Natural killer cell (primary cell): ENCODE results near the gene CTNNA3. TPM values are rescaled to one million over a fixed set of nuclear protein-coding genes. Genes with fewer than 3 reads are reported as not detected.

Source experiments
- ATAC-seq, 3 donors: fragments of 150-1000 bp in 2 of 3; fragments of 200-7000 bp in 1 of 3; cut with Tn5 transposase; 1 replicate in 1 of 3; 2 replicates in 2 of 3; pipeline ENCODE4 v1.10.0; 2021; ENCODE audit warnings: mild to moderate bottlenecking in 2 of 3, moderate library complexity in 2 of 3
- DNase-seq, 2 donors: peaks; one replicate each; pipeline versions ENCODE4 v3.0.0 to v3.0.0-alpha.2; 2013 to 2021; ENCODE audit warnings: mixed read lengths in 1 of 2
- H3K27ac ChIP-seq: one replicate; pipeline ENCODE4 v1.5.1; 2013; ENCODE audit warnings: mild to moderate bottlenecking, low read length
- H3K27me3 ChIP-seq: one replicate; pipeline ENCODE4 v1.6.1; 2013; ENCODE audit warnings: low read length; ENCODE audit not compliant: control insufficient read depth, insufficient read depth
- H3K36me3 ChIP-seq: one replicate; pipeline ENCODE4 v1.6.1; 2013; ENCODE audit warnings: low read length; ENCODE audit not compliant: control insufficient read depth, insufficient read depth
- H3K4me1 ChIP-seq: one replicate; pipeline ENCODE4 v1.6.1; 2013; ENCODE audit warnings: low read length; ENCODE audit not compliant: control insufficient read depth, insufficient read depth
- H3K4me3 ChIP-seq: one replicate; pipeline ENCODE4 v1.5.1; 2013; ENCODE audit warnings: low read length
- H3K9me3 ChIP-seq: one replicate; pipeline ENCODE4 v1.6.1; 2013; ENCODE audit warnings: low read length; ENCODE audit not compliant: control insufficient read depth, insufficient read depth
- H3K27ac Mint-ChIP-seq, 2 donors: one replicate each; pipeline ENCODE4 v1.8.0; 2022; ENCODE audit warnings: mild to moderate bottlenecking in 2 of 2, mixed read lengths in 2 of 2, moderate library complexity in 1 of 2
- H3K27me3 Mint-ChIP-seq, 2 donors: one replicate each; pipeline ENCODE4 v1.8.0; 2022; ENCODE audit warnings: low read depth in 2 of 2, mixed read lengths in 2 of 2
- H3K36me3 Mint-ChIP-seq: one replicate; pipeline ENCODE4 v1.8.0; 2022; ENCODE audit warnings: mixed read lengths
- H3K4me1 Mint-ChIP-seq, 2 donors: one replicate each; pipeline ENCODE4 v1.8.0; 2022; ENCODE audit warnings: mixed read lengths in 2 of 2
- H3K4me3 Mint-ChIP-seq: one replicate; pipeline ENCODE4 v1.8.0; 2022; ENCODE audit warnings: mild to moderate bottlenecking, moderate library complexity, mixed read lengths
- H3K9me3 Mint-ChIP-seq, 2 donors: one replicate each; pipeline ENCODE4 v1.8.0; 2022; ENCODE audit warnings: mixed read lengths in 2 of 2
- CTCF ChIP-seq: fragments of 200-600 bp; IDR thresholded peaks from one replicate; pipeline ENCODE4 v1.8.0; 2022; ENCODE audit warnings: antibody characterized with exemption
- WGBS: methylation state at CpG from one replicate; pipeline ENCODE4 v1.1.7; 2013; ENCODE audit warnings: missing lambda C conversion rate; ENCODE audit not compliant: insufficient coverage; 5-methylcytosine and 5-hydroxymethylcytosine counted together
- intact Hi-C: fragments of 100-400 bp; cut with micrococcal nuclease; formaldehyde crosslinking; loops from one replicate; pipeline ENCODE4 v1.14.2; 2022
- total RNA-seq, 4 donors: library from RNA; stranded (reverse); fragments of 120-200 nt in 1 of 4; gene quantifications; one replicate each; pipeline versions ENCODE4 v1.2.3 to v1.2.4, GENCODE V29; 2013 to 2022

CTNNA3 gene
- total RNA-seq, 3 donors from 2014 or later (not counting 1 experiment from before 2014, with no cell fraction given), result not detected

- intact Hi-C loops, result no loop called here
- H3K27ac ChIP-seq, result no peak overlapping the region
- WGBS, result 91% methylated on average over 14 of the region's 16 CpGs
- H3K27me3 Mint-ChIP-seq, result no peaks in the 10 kb centered on the region
- no peaks in the 10 kb centered on the region for H3K27me3 ChIP-seq
- no peaks in the 10 kb centered on the region for H3K9me3 ChIP-seq
- H3K27ac Mint-ChIP-seq, result no peak overlapping the region
- H3K4me3 ChIP-seq, result no peak overlapping the region
- H3K4me3 Mint-ChIP-seq, result no peak overlapping the region
- no peaks in the 10 kb centered on the region for H3K36me3 Mint-ChIP-seq
- peaks cover 0 to 2% of the 10 kb centered on the region in 2 donors for H3K9me3 Mint-ChIP-seq
- H3K36me3 ChIP-seq, result no peaks in the 10 kb centered on the region
- no peak for DNase-seq
- TF ChIP-seq CTCF, result no peak
- no peak for ATAC-seq
- H3K4me1 ChIP-seq, result no peaks in the 10 kb centered on the region
- H3K4me1 Mint-ChIP-seq, result no peaks in the 10 kb centered on the region
These were observed 145.1 kb downstream of the CTNNA3 start for GRCh38 chr10:67550838-67551402.

GRCh38 chr10:67550046-67550445 is 145.9 kb downstream of the CTNNA3 start:
- Histone ChIP-seq H3K27me3 (no peaks in the 10 kb centered on the region), H3K27ac (no peak overlapping the region), H3K4me1 (no peaks in the 10 kb centered on the region), H3K9me3 (no peaks in the 10 kb centered on the region), H3K4me3 (no peak overlapping the region), H3K36me3 (no peaks in the 10 kb centered on the region)
- no peak overlapping the region for H3K27ac Mint-ChIP-seq
- no CpG with 5 or more reads among the region's 2 CpGs for WGBS
- no peaks in the 10 kb centered on the region for H3K27me3 Mint-ChIP-seq
- no peak for DNase-seq
- TF ChIP-seq CTCF, result no peak
- peaks cover 0 to 2% of the 10 kb centered on the region in 2 donors for H3K9me3 Mint-ChIP-seq
- intact Hi-C loops, result no loop called here
- H3K36me3 Mint-ChIP-seq, result no peaks in the 10 kb centered on the region
- no peak for ATAC-seq
- no peak overlapping the region for H3K4me3 Mint-ChIP-seq
- H3K4me1 Mint-ChIP-seq, result no peaks in the 10 kb centered on the region

GRCh38 chr10:67549390-67549789 is 146.6 kb downstream of the CTNNA3 start:
- Histone ChIP-seq H3K4me1 (no peaks in the 10 kb centered on the region), H3K36me3 (no peaks in the 10 kb centered on the region), H3K27ac (no peak overlapping the region), H3K4me3 (no peak overlapping the region), H3K9me3 (no peaks in the 10 kb centered on the region), H3K27me3 (no peaks in the 10 kb centered on the region)
- no peak for DNase-seq
- Mint-ChIP-seq H3K4me3 (no peak overlapping the region), H3K36me3 (no peaks in the 10 kb centered on the region), H3K4me1 (no peaks in the 10 kb centered on the region), H3K27me3 (no peaks in the 10 kb centered on the region), H3K27ac (no peak overlapping the region), H3K9me3 (peaks cover 0 to under 1% of the 10 kb centered on the region in 2 donors)
- TF ChIP-seq CTCF, result no peak
- ATAC-seq, result no peak
- 89% methylated on average over 1 of the region's 2 CpGs for WGBS
- intact Hi-C loops, result no loop called here

- Histone ChIP-seq H3K27ac (no peak overlapping the region), H3K9me3 (no peaks in the 10 kb centered on the region), H3K4me1 (no peaks in the 10 kb centered on the region), H3K4me3 (no peak overlapping the region), H3K36me3 (no peaks in the 10 kb centered on the region), H3K27me3 (peaks cover 3% of the 10 kb centered on the region)
- Mint-ChIP-seq H3K27ac (no peak overlapping the region), H3K36me3 (no peaks in the 10 kb centered on the region), H3K27me3 (no peaks in the 10 kb centered on the region), H3K4me3 (no peak overlapping the region), H3K4me1 (no peaks in the 10 kb centered on the region), H3K9me3 (no peaks in the 10 kb centered on the region)
- TF ChIP-seq CTCF, result no peak
- DNase-seq (no peak), ATAC-seq (no peak)
- intact Hi-C loops, result no loop called here
These were observed 154.6 kb downstream of the CTNNA3 start for GRCh38 chr10:67541411-67541810.
